PFSK-1 (cell line): ENCODE measurements around the gene CFAP299.

ENCODE experiments used
- POLR2AphosphoS5 ChIP-seq: IDR thresholded peaks from 2 replicates; pipeline ENCODE4 v1.6.1; 2012; ENCODE audit warnings: low read depth, mild to moderate bottlenecking, control low read depth, low read length, moderate library complexity
- TAF1 ChIP-seq: IDR thresholded peaks from 2 replicates; pipeline ENCODE4 v1.6.1; 2012; ENCODE audit warnings: low read length, control low read depth, borderline replicate concordance; ENCODE audit not compliant: insufficient read depth

GRCh38 chr4:80370635-80371034, 35.1 kb downstream of the CFAP299 start:
- no peak for TF ChIP-seq POLR2AphosphoS5
- TF ChIP-seq TAF1, result no peak
